ENCODE measurements around the gene ANGPTL8.

Gene ANGPTL8

DNA sequence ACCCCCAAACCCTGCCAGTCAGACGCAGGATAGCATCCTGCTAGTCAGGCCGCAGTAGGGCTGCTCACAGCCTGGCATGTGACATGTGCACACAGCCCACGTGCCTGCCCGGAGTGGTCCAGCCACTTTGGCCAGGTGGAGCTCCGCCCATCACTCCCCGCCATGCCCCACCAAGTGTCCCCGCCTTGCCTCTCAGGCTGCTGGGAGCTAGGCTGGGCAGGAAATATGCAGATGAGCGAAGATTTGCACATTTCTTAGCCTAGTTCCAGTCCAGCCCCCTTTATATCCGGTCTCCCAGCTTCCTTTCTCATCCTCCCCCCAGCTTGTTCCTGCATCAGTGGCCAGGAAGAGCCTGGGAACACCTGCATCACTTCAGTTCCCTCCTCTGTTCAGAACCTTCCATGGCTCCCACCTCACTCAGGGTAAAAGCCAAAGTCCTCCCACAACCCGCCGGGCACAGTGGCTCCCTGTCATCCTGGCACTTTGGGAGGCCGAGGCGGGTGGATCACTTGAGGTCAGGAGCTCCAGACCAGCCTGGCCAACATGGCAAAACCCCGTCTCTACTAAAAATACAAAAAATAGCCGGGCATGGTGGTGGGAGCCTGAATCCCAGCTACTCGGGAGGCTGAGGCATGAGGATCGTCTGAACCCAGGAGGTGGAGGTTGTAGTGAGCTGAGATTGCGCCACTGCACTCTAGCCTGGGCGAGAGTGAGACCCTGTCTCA is 25.2 kb downstream of the ANGPTL8 start:
- no peak for DNase-seq

DNA sequence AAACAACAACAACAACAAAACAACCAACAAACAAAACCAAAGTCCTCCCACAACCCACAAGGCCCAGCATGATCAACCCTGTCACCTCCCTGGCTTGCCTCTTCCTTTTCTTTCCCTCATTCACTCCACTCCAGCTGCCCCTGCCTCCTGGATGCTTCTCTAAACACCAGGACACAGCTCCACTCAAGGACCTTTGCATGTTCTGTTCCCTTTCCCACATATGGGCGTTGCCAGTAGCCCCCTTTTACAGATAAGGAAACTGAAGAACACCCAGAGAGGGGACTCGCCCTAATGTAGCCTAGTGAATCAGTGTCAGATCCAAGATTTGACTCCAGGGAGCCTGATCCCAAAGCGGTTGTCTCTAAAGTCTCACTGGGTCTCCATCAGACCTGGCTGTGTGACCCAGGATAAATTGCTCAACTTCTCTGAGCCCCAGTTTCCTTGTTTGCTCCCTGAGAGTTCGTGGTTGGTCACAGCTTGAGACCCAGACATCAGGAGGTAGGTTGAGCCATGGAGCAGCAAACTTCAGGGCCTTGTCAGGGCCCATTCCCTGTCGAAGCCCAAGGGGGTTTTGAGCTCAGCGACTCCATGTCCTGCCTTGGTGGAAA is 25.9 kb downstream of the ANGPTL8 start:
- no peak for DNase-seq

DNA sequence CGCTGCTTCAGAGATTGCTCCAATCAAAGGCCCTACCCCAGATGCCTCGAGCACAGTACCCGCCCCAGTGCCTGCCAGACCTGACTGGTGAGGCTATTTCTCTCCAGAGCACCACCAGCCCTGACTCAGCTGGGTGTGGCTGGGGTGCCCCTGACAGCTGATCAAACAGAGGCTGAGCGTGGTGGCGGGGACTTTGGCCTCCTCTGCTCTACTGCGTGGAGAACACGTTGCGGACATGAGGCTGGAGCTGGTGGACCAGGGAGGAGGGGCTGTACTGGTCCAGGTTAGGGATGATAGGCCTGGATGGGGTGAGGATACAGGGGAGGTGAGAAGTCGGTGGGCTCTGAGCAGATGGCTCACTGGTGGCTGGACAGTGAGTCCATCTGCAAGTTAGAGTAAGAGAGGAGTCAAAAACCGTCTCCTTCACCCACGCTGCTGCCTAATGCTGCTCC is 26.4 kb downstream of the ANGPTL8 start:
- DNase-seq, result no peak

DNA sequence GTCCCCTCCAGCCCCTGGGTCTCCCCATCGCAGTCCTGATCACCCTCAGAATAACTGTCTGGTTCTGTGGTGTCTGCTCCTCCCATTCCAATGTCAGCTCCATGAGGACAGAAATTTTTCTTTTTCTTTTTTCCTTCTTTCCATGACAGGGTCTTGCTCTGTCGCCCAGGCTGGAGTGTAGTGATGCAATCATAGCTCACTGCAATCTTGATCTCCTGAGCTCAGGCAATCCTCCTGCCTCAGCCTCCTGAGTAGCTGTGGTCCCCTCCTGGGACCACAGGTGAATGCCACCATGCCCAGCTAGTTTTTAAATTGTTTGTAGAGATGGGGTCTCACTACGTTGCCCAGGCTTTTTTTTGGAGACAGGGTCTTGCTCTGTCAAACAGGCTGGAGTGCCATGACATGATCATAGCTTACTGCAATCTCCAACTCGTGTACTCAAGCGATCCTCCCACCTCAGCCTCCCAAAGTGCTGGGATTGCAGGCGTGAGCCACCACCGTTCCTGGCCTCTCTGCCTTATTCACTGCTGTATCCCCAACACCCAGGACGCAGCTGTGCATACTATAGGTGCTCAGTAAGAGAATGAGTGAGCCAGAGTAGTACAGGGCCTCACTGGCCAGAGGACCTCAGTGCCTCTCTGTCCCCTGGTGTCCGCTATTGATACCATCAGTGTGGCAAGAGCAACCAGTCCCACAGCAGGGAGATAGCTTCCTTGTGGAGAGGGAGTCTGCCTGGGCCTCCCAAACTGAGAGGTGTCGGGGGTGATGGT is 28.1 kb downstream of the ANGPTL8 start:
- DNase-seq, result no peak

DNA sequence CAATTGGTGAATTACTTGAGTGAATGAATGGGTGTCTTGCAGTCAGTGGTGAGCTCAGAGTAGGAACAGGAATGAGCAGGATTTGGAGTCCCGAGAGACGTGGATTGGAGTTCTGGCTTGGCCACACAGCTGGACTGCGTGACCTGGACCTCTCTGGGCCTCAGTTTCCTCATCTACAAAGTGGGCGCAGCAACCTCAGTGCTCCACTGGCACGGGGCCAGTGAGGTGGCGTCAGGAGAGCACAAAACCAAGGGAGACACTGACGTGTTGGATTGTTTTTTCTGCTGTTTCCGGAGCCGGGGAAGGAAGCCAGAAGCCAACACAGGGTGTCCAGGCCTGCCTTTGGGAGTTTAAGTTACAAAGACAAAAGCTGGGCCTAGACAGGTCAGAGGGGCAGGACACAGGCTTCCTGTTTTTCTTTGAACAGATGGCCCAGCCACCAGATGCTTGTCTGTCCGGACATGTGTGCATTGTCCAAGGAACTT is 29.4 kb downstream of the ANGPTL8 start:
- no peak for DNase-seq

DNA sequence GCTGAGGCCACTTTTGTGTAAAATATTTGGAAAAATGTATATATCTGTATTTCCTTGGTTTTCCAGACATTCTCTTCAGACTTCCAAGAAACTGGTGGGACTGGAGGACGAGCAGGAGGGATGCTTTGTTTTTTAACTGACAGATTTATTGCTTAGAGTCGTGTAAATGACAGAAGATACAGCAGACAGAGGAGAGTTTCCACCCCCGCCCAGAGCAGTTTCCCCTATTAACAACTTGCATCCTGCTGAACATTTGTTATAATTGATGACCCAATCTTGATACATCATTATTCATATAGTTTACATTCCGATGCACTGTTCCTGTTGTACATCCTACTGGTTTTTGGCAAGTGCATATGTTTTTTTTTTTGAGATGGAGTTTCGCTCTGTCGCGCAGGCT is 30.0 kb downstream of the ANGPTL8 start:
- no peak for DNase-seq

DNA sequence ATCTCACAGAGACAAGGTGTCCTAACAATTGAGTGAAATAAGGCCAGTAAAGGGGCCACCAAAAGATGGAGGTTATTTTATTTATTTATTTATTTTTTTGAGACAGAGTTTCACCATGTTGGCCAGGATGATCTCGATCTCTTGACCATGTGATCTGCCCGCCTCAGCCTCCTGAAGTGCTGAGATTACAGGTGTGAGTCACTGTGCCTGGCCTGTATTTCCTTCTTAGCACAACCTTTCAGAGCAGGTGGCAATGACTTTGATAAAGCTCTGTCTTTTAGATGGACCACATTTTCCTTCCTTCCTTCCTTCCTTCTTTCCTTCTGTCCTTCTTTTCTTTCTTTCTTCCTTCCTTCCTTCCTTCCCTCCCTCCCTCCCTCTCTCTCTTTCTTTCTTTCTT is 33.9 kb downstream of the ANGPTL8 start:
- no peak for DNase-seq

DNA sequence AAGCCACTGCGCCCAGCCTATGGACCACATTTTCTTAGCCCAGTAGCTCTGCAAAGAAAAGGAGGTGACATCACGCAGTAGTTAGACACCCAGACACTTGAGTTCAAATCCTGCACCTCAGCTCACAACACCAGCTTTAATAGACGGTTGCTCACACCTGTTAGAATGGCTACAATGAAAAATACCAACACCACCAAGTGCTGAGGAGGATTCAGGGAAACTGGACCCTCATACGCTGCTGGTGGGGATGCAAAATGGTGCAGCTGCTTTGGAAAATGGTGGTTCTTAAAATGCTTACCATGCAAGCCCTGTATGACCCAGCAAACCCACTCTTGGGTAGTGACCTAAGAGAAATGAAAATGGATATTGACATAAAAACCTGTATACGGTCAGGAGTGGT is 34.6 kb downstream of the ANGPTL8 start:
- no peak for DNase-seq

DNA sequence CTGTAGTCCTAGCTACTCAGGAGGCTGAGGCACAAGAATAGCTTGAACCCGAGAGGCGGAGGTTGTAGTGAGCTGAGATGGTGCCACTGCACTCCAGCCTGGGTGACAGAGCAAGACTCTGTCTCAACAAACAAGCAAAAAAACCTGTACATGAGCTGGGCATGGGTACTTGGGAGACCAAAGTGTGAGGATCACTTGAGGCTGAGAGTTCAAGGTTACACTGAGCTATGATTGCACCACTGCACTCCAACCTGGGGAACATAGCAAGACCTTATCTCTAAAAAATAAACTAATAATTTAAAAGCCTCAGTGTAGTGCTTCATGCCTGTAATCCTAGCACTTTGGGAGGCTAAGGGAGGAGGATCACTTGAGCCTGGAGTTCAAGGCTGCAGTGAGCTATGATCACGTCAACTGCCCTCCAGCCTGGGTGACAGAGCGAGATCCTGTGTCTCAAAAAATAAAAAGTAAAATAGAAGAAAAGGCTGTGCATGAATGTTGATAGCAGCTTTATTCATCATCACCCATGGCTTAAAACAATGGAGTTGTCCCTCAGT is 35.2 kb downstream of the ANGPTL8 start:
- no peak for DNase-seq

DNA sequence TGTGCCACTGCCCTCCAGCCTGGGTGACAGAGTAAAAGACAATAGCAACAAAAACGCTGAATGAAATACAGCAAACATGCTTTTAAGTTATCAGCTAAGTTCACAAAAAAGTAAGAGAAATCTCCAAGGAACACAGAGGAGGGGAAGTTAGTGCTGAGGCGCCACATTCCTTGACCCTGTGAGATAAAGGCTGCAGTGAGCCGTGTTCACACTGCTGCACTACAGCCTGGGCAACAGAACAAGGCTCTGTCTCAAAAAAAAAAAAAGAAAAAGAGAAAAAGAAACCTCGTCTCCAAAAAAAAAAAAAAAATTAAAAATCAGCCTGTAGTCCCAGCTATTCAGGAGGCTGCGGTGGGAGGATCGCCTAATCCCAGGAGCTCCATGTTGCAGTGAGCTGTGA is 39.3 kb downstream of the ANGPTL8 start:
- no peak for DNase-seq

DNA sequence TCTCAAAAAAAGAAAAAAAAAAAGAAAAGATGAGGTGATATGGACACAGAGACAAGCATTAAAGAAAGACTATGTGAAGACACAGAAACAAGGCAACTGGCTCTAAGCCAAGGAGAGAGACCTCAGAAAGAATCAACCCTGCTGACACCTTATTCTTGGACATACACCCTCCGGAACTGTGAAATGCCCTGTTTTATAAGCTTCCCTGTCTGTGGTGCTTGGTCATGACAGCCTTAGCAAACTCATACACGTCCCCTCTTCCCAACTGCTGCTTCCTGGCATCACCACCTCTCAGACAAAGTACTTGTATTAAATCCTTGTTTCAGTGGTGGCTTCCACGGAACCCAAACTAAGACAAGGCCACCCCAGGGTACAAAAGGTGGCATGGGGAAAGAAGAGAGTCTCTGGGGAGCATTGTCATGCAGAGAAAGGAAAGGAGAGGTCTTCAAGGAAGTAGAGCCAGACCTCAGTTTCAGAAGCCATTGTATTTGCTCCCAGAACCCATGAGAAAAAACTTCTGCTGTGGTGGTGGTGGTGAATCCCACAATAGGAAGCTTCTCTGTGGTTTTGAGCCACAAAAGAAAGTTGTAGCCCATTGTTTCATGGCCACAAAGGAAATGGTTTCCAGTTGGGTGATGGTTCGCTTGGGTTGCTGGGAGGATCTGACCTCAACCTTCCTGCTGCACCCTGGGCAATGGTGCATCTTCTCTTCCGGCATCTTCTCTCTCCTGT is 40.3 kb downstream of the ANGPTL8 start:
- no peak for DNase-seq

DNA sequence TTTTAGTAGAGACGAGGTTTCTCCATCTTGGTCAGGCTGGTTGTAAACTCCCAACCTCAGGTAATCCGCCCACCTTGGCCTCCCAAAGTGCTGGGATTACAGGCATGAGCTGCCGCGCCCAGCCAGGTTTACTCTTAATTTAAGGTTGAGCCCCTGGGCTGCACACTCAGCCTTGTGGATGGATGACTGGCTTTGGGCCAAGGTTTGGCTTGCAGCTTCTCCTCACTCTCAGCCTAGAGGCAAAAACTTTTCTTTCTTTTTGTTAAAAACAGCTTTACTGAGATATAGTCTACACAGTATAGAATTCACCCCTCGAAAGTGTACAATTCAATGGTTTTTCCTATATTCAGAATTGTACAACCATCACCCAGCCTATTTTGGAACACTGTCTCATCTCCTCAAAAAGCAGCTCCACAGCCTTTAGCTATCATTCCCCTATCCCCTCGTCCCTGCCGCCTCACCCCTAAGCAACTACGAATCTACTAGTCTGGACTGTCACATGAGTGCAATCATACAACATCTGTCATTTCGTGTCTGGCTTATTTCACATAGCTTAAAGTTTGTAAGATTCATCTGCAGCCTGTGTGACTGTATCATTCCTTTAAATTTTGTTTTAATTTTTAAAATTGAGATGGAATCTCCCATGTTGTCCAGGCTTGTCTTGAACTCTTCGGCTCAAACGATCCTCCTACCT is 42.1 kb downstream of the ANGPTL8 start:
- no peak for DNase-seq

DNA sequence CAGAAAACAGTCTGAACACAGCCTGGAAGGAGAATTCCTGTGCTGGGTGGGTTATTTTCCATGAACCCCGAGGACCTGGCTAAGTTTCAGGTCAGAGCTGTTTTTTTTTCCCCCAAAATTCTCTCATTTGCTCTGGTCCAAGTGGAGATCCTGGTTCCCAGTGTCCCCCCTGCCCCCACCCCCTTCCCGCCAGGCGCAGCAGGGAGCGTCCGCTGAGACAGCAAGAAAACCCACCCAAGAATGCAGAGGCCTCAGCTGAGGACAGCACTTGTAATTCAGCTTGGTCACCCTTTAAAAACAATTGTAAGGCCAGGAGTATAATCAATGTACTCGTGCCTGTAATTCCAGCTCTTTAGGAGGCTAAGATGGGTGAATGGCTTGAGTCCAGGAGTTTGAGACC is 45.1 kb downstream of the ANGPTL8 start:
- no peak for DNase-seq

DNA sequence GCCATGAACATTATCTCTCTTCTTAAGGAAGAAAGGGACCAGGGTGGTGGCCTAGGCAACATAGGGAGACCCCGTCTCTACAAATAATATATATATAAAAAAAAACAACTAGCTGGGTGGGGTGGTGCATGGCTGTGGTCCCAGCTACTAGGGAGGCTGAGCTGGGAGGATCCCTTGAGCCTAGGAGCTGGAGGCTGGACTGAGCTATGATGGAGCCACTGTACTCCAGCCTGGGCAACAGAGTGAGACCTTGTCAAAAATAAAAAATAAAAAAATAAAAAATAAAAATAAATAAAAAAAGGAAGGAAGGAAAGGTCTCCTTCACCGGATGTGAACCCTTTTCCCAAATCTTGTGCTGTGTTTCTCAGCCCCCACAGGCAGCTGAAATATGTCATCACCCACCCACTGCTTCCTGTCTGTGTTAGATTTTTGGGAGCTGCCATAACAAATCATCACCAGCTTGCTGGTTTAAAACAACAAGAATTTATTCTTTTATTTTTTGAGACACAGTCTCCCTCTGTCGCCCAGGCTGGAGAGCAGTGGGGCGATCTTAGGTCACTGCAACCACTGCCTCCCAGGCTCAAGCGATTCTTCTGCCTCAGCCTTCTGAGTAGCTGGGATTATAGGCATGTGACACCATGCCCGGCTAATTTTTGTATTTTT is 47.0 kb downstream of the ANGPTL8 start:
- DNase-seq, result no peak

DNA sequence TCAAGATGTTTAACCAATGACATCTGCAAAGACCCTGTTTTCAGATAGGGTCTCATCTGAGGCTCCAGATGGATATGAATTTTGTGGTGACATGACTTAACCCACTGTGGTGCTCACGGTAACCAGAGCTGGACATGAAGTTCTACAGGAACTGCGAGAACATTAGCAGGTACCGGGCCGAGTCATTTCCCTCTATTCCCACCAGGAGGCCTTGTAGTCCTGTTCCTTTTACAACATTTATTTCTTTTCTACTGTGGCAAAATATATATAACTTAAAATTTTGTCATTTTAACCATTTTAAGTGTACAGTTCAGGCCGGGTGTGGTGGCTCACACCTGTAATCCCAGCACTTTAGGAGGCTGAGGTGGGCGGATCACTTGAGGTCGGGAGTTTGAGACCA is 48.9 kb downstream of the ANGPTL8 start:
- DNase-seq, result no peak

DNA sequence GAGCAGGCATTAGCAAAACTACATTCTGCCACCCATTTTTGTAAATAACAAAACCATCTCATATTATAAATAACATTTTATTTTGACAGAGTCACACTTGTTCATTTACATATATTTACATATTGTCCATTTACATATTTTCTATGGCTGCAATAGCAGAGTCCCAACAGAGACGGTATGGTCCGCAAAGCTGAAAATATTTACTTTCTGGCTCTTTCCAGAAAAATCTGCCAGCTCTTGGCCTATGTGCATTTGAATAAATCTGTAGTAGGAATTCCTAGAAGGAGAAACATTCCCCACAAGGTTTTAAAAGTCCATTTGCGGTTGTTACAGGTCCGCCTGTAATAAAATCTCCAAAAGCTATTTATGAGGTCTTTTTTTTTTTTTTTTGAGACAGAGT is 50.8 kb downstream of the ANGPTL8 start:
- DNase-seq, result no peak

DNA sequence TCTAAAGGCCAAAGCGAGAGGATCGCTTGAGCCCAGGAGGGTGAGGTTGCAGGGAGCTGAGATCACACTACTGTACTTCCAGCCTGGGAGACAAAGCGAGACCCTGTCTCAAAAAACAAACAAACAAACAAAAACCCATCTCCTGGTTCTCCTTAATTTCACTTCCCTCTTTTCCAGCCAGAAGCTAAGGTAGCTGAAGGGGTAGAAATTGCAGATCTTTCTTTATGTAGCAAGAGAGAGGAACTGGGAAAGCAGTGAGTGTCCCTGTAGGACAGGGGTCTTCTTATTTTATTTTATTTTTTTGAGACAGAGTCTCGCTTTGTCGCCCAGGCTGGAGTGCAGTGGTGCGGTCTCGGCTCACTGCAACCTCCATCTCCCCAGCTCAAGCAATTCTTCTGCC is 52.0 kb downstream of the ANGPTL8 start:
- no peak for DNase-seq

All from stimulated activated naive CD4-positive, alpha-beta T cell treated with Interleukin-2 at 50 U/mL for 16 hours (primary cell).